K562 (cell line): ENCODE data around the gene CD74. TPM values are rescaled to one million over a fixed set of nuclear protein-coding genes. Genes with fewer than 3 reads are reported as not detected.
A peak's percentile ranks its signal among the peaks of the same experiment; 100 is the strongest.

Experiments
- KAT2B ChIP-seq: IDR thresholded peaks from one replicate; pipeline ENCODE4 v1.6.1; 2012; ENCODE audit warnings: low read depth, mild to moderate bottlenecking, control low read depth, inconsistent platforms, low read length, moderate library complexity
- KDM5B ChIP-seq: fragments of 200-600 bp; sonication (generic); IDR thresholded peaks from 2 replicates; pipeline ENCODE4 v1.6.1; 2012; ENCODE audit warnings: low read depth, mild to moderate bottlenecking, moderate library complexity, low read length, control low read depth, inconsistent platforms; ENCODE audit not compliant: insufficient replicate concordance
- MXI1 ChIP-seq: IDR thresholded peaks from 2 replicates; pipeline ENCODE4 v1.6.1; 2011; ENCODE audit warnings: low read depth, mild to moderate bottlenecking, improper control_type of control experiment, low read length
- NR3C1 ChIP-seq: sonication (generic); formaldehyde crosslinking; IDR thresholded peaks from 2 replicates; pipeline ENCODE4 v1.8.1; 2022; ENCODE audit warnings: missing genetic modification reagents
- RBM22 ChIP-seq: fragments of 200-400 bp; formaldehyde crosslinking; IDR thresholded peaks from 2 replicates; pipeline ENCODE4 v1.6.1; 2018; ENCODE audit warnings: low read length, low read depth; ENCODE audit not compliant: poor library complexity, severe bottlenecking
- TEAD1 ChIP-seq, 2 experiments: fragments of 450-650 bp in 1 of 2; sonication (generic) in 1 of 2; formaldehyde crosslinking; IDR thresholded peaks; 2 replicates each; pipeline versions ENCODE4 v1.4.0 to v1.8.0; 2020 to 2022; ENCODE audit warnings: mild to moderate bottlenecking in 2 of 2, missing genetic modification reagents in 1 of 2
- ZBTB7A ChIP-seq: IDR thresholded peaks from 2 replicates; pipeline ENCODE4 v1.6.1; 2011; ENCODE audit warnings: low read depth, mild to moderate bottlenecking, low read length, moderate library complexity, borderline replicate concordance; ENCODE audit not compliant: control insufficient read depth
- polyA plus RNA-seq, 8 experiments: library from polyadenylated mRNA; depleted of rRNA in 4 of 8; stranded (reverse) in 5 of 8; unstranded in 3 of 8; fragments of >200 nt; fragmentation: Nextera tagmentation in 2 of 8; fragmentation: Illumina TruSeq in 1 of 8; extraction: Ambion mirVana in 2 of 8; extraction: Trizol in 1 of 8; gene quantifications; 2 replicates each; pipeline versions ENCODE4 v1.2.1 to v1.2.3, GENCODE V29; 2011 to 2014; ENCODE audit warnings: inconsistent platforms in 1 of 8, missing spikeins in 1 of 8
- total RNA-seq, 7 experiments: library from RNA; depleted of rRNA in 6 of 7; stranded (reverse); fragments of >200 nt in 6 of 7; fragmentation: Illumina TruSeq in 2 of 7; extraction: Trizol in 2 of 7; gene quantifications; 2 replicates each; pipeline versions ENCODE4 v1.2.1 to v1.2.3, GENCODE V29; 2011 to 2021; ENCODE audit warnings: low replicate concordance in 1 of 7
- TF ChIP-seq, protein P1 (sequence below): sonication (generic); formaldehyde crosslinking; IDR thresholded peaks from 2 replicates; pipeline ENCODE4 v1.8.1; 2023; ENCODE audit warnings: missing genetic modification reagents, mild to moderate bottlenecking, borderline replicate concordance
- TF ChIP-seq, protein P2 (sequence below), 2 experiments: fragments of 200-800 bp in 1 of 2; sonication (Bioruptor generic) in 1 of 2; sonication (generic) in 1 of 2; formaldehyde crosslinking in 1 of 2; IDR thresholded peaks in 1 of 2; conservative IDR thresholded peaks in 1 of 2; 2 replicates each; pipeline versions ENCODE4 v1.5.0 to v1.6.1; 2016 to 2020; ENCODE audit warnings: missing compliant biosample characterization in 1 of 2, missing genetic modification characterization in 1 of 2, missing genetic modification reagents in 1 of 2
- TF ChIP-seq, protein P3 (sequence below): fragments of 450-650 bp; formaldehyde crosslinking; IDR thresholded peaks from 2 replicates; pipeline ENCODE4 v1.4.0; 2020; ENCODE audit warnings: mild to moderate bottlenecking, mixed read lengths
- TF ChIP-seq, protein P4 (sequence below): fragments of 250-450 bp; sonication (Bioruptor Pico); IDR thresholded peaks from 2 replicates; pipeline ENCODE4 v1.8.0; 2021; ENCODE audit warnings: moderate library complexity, mild to moderate bottlenecking, inconsistent platforms
- TF ChIP-seq, protein P5 (sequence below): fragments of 450-650 bp; formaldehyde crosslinking; IDR thresholded peaks from 2 replicates; pipeline ENCODE4 v1.4.0; 2020; ENCODE audit warnings: mild to moderate bottlenecking, moderate library complexity

Gene CD74
- total and polyA plus RNA-seq, 9 of the 15 experiments (the other 6 are each of a cell fraction or from before 2014, with no cell fraction given): 0.07 to 4.8 (median 0.32) TPM

DNA sequence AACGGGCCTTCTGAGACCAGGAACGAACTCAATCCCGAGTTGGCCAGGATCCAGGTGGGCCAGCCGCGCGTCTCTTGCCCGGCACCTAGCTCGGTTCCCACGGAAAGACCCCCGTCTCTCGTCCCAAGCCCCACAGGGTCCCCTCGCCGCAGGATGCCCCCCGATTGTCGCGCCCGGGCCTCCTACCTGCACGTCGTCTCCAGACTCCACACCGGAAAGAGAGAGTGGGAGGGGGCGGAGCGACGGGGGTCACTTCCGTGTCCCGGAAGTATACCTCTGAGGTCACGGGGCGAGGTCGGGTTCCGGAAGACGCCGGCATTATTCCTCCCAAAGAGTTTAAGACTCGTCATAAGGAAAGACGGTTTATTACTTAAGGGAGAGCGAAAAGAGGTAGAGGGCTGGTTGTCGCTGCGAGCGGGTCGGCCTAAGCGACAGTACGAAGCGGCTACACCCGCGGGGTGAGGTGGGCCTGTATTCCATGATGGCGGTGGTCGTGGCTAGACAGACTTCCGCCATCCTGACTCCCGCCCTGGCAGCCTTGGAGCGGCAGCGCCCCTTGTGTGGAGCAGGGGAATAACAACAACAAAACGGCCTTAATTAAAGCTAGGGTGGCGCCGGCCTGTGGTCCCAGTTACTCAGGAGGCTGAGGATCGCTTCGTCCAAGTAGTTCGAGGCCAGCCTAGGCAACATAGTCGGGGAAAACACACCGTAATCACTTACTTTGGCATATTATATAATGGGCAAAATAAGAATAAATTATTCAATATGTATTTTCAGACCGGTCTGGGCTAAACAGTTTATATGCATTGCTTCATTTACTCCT is 37.0 kb upstream of the CD74 start, which contains the start of gene RPS14 (continued):
- TF ChIP-seq, protein P1, sequence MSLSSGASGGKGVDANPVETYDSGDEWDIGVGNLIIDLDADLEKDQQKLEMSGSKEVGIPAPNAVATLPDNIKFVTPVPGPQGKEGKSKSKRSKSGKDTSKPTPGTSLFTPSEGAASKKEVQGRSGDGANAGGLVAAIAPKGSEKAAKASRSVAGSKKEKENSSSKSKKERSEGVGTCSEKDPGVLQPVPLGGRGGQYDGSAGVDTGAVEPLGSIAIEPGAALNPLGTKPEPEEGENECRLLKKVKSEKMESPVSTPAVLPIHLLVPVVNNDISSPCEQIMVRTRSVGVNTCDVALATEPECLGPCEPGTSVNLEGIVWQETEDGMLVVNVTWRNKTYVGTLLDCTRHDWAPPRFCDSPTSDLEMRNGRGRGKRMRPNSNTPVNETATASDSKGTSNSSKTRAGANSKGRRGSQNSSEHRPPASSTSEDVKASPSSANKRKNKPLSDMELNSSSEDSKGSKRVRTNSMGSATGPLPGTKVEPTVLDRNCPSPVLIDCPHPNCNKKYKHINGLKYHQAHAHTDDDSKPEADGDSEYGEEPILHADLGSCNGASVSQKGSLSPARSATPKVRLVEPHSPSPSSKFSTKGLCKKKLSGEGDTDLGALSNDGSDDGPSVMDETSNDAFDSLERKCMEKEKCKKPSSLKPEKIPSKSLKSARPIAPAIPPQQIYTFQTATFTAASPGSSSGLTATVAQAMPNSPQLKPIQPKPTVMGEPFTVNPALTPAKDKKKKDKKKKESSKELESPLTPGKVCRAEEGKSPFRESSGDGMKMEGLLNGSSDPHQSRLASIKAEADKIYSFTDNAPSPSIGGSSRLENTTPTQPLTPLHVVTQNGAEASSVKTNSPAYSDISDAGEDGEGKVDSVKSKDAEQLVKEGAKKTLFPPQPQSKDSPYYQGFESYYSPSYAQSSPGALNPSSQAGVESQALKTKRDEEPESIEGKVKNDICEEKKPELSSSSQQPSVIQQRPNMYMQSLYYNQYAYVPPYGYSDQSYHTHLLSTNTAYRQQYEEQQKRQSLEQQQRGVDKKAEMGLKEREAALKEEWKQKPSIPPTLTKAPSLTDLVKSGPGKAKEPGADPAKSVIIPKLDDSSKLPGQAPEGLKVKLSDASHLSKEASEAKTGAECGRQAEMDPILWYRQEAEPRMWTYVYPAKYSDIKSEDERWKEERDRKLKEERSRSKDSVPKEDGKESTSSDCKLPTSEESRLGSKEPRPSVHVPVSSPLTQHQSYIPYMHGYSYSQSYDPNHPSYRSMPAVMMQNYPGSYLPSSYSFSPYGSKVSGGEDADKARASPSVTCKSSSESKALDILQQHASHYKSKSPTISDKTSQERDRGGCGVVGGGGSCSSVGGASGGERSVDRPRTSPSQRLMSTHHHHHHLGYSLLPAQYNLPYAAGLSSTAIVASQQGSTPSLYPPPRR (CRISPR knock-in tag): no peak
- TF ChIP-seq KAT2B (peak; percentile 35), MXI1 (no peak), ZBTB7A (peak; percentile 76), KDM5B (peak; percentile 92), TEAD1 (CRISPR knock-in tag; IDR thresholded peaks at IDR 0.05) (peak; percentile 50 to 64; a peak in 3 of 4 replicates), RBM22 (no peak), NR3C1 (no peak)
- TF ChIP-seq, protein P2, sequence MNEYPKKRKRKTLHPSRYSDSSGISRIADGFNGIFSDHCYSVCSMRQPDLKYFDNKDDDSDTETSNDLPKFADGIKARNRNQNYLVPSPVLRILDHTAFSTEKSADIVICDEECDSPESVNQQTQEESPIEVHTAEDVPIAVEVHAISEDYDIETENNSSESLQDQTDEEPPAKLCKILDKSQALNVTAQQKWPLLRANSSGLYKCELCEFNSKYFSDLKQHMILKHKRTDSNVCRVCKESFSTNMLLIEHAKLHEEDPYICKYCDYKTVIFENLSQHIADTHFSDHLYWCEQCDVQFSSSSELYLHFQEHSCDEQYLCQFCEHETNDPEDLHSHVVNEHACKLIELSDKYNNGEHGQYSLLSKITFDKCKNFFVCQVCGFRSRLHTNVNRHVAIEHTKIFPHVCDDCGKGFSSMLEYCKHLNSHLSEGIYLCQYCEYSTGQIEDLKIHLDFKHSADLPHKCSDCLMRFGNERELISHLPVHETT (CRISPR knock-in tag; conservative IDR thresholded peaks at IDR 0.05 in 1 of 2, IDR thresholded peaks at IDR 0.05 in 1 of 2): peak in 1 of 2 experiments; percentile 93; a peak in 2 of 4 replicates
- TF ChIP-seq, protein P3, sequence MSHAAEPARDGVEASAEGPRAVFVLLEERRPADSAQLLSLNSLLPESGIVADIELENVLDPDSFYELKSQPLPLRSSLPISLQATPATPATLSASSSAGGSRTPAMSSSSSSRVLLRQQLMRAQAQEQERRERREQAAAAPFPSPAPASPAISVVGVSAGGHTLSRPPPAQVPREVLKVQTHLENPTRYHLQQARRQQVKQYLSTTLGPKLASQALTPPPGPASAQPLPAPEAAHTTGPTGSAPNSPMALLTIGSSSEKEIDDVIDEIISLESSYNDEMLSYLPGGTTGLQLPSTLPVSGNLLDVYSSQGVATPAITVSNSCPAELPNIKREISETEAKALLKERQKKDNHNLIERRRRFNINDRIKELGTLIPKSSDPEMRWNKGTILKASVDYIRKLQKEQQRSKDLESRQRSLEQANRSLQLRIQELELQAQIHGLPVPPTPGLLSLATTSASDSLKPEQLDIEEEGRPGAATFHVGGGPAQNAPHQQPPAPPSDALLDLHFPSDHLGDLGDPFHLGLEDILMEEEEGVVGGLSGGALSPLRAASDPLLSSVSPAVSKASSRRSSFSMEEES (CRISPR knock-in tag): no peak; the same call in 1 of the 2 replicates
- TF ChIP-seq, protein P4, sequence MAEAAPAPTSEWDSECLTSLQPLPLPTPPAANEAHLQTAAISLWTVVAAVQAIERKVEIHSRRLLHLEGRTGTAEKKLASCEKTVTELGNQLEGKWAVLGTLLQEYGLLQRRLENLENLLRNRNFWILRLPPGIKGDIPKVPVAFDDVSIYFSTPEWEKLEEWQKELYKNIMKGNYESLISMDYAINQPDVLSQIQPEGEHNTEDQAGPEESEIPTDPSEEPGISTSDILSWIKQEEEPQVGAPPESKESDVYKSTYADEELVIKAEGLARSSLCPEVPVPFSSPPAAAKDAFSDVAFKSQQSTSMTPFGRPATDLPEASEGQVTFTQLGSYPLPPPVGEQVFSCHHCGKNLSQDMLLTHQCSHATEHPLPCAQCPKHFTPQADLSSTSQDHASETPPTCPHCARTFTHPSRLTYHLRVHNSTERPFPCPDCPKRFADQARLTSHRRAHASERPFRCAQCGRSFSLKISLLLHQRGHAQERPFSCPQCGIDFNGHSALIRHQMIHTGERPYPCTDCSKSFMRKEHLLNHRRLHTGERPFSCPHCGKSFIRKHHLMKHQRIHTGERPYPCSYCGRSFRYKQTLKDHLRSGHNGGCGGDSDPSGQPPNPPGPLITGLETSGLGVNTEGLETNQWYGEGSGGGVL (CRISPR knock-in tag): no peak
- TF ChIP-seq, protein P5, sequence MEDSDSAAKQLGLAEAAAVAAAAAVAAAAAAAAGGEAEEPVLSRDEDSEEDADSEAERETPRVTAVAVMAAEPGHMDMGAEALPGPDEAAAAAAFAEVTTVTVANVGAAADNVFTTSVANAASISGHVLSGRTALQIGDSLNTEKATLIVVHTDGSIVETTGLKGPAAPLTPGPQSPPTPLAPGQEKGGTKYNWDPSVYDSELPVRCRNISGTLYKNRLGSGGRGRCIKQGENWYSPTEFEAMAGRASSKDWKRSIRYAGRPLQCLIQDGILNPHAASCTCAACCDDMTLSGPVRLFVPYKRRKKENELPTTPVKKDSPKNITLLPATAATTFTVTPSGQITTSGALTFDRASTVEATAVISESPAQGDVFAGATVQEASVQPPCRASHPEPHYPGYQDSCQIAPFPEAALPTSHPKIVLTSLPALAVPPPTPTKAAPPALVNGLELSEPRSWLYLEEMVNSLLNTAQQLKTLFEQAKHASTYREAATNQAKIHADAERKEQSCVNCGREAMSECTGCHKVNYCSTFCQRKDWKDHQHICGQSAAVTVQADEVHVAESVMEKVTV (CRISPR knock-in tag): no peak
